Measurements from ENCODE around the gene ZFPM1. TPM values are rescaled to one million over a fixed set of nuclear protein-coding genes. Genes with fewer than 3 reads are reported as not detected.
"Not testable (repeated sequence)": the region's sequence is repeated elsewhere in the genome, so short reads cannot be mapped to it uniquely, and the experiment has no call there.

Gene ZFPM1
- total and polyA plus RNA-seq, 4 donors = 0.88 to 8.8 (median 3.0) TPM

GRCh38 chr16:88484505-88485365 is 31.7 kb downstream of the ZFPM1 start:
- no peak overlapping the region for H3K27ac ChIP-seq (ENCODE audit: low read depth in 1 of 2, low read length in 2 of 2)
- DNase-seq (no peak), ATAC-seq (ENCODE audit: low FRiP score) (no peak)
- H3K4me1 ChIP-seq (ENCODE audit: control insufficient read depth in 1 of 2, insufficient read depth in 2 of 2, low read length in 2 of 2) = no peaks in the 10 kb centered on the region
- WGBS, 2 donors = 90 to 92% methylated on average over 35 to 36 of the region's 36 CpGs
- H3K9me3 ChIP-seq (ENCODE audit: control insufficient read depth, low read length) = no peaks in the 10 kb centered on the region
- intact Hi-C loops (cut with DNase I) = no loop called here
- no peak overlapping the region for H3K4me3 ChIP-seq (ENCODE audit: low read length in 2 of 2)
- no peaks in the 10 kb centered on the region for H3K27me3 ChIP-seq (ENCODE audit: control insufficient read depth in 1 of 2, insufficient read depth in 2 of 2, low read length in 1 of 2)
- no peaks in the 10 kb centered on the region for H3K36me3 ChIP-seq (ENCODE audit: control insufficient read depth in 1 of 2, insufficient read depth in 2 of 2, low read length in 1 of 2)

DNA sequence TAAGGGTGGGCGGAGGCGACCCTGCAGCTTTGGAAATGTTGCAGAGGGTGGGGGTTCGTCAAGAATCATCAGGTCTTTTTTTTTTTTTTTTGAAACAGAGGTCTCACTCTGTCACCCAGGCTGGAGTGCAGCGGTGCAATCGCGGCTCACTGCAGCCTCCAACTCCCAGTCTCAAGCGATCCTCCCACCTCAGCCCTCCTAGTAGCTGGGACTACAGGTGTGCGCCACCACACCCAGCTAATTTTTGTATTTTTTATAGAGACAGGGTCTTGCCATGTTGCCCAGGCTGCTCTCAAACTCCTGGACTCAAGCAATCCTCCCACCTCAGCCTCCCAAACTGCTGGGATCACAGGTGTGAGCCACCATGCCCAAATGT is 32.3 kb downstream of the ZFPM1 start:
- H3K9me3 ChIP-seq (ENCODE audit: control insufficient read depth, low read length); intact Hi-C loops (cut with DNase I); DNase-seq; H3K27me3 ChIP-seq (ENCODE audit: control insufficient read depth in 1 of 2, insufficient read depth in 2 of 2, low read length in 1 of 2); H3K4me3 ChIP-seq (ENCODE audit: low read length in 2 of 2); H3K4me1 ChIP-seq (ENCODE audit: control insufficient read depth in 1 of 2, insufficient read depth in 2 of 2, low read length in 2 of 2); ATAC-seq (ENCODE audit: low FRiP score); H3K36me3 ChIP-seq (ENCODE audit: control insufficient read depth in 1 of 2, insufficient read depth in 2 of 2, low read length in 1 of 2); H3K27ac ChIP-seq (ENCODE audit: low read depth in 1 of 2, low read length in 2 of 2): not testable (repeated sequence)
- WGBS, 2 donors = 97% methylated on average over 7 to 8 of the region's 8 CpGs

- Histone ChIP-seq H3K36me3 (ENCODE audit: control insufficient read depth in 1 of 2, insufficient read depth in 2 of 2, low read length in 1 of 2) (no peaks in the 10 kb centered on the region), H3K27me3 (ENCODE audit: control insufficient read depth in 1 of 2, insufficient read depth in 2 of 2, low read length in 1 of 2) (no peaks in the 10 kb centered on the region), H3K9me3 (ENCODE audit: control insufficient read depth, low read length) (no peaks in the 10 kb centered on the region), H3K4me1 (ENCODE audit: control insufficient read depth in 1 of 2, insufficient read depth in 2 of 2, low read length in 2 of 2) (no peaks in the 10 kb centered on the region), H3K4me3 (ENCODE audit: low read length in 2 of 2) (no peak overlapping the region), H3K27ac (ENCODE audit: low read depth in 1 of 2, low read length in 2 of 2) (no peak overlapping the region)
- 96% methylated on average over 6 of the region's 6 CpGs for WGBS, 2 donors
- intact Hi-C loops (cut with DNase I) = no loop called here
- no peak for ATAC-seq (ENCODE audit: low FRiP score)
- DNase-seq = no peak
Observed at GRCh38 chr16:88486398-88487123, 33.5 kb downstream of the ZFPM1 start.

- intact Hi-C loops (cut with DNase I) = no loop called here
- Histone ChIP-seq H3K4me1 (ENCODE audit: control insufficient read depth in 1 of 2, insufficient read depth in 2 of 2, low read length in 2 of 2) (no peaks in the 10 kb centered on the region), H3K36me3 (ENCODE audit: control insufficient read depth in 1 of 2, insufficient read depth in 2 of 2, low read length in 1 of 2) (no peaks in the 10 kb centered on the region), H3K9me3 (ENCODE audit: control insufficient read depth, low read length) (no peaks in the 10 kb centered on the region), H3K27me3 (ENCODE audit: control insufficient read depth in 1 of 2, insufficient read depth in 2 of 2, low read length in 1 of 2) (no peaks in the 10 kb centered on the region), H3K27ac (ENCODE audit: low read depth in 1 of 2, low read length in 2 of 2) (no peak overlapping the region), H3K4me3 (ENCODE audit: low read length in 2 of 2) (no peak overlapping the region)
- DNase-seq (no peak), ATAC-seq (ENCODE audit: low FRiP score) (no peak)
- WGBS, 2 donors = 83 to 90% methylated on average over 3 of the region's 3 CpGs
Observed at GRCh38 chr16:88487124-88487432, 34.0 kb downstream of the ZFPM1 start.

- 74 to 77% methylated on average over 54 of the region's 54 CpGs for WGBS, 2 donors
Observed at GRCh38 chr16:88487920-88488851, 35.1 kb downstream of the ZFPM1 start.

GRCh38 chr16:88489163-88489741 is 36.2 kb downstream of the ZFPM1 start:
- Histone ChIP-seq H3K4me1 (ENCODE audit: control insufficient read depth in 1 of 2, insufficient read depth in 2 of 2, low read length in 2 of 2) (no peaks in the 10 kb centered on the region), H3K27me3 (ENCODE audit: control insufficient read depth in 1 of 2, insufficient read depth in 2 of 2, low read length in 1 of 2) (no peaks in the 10 kb centered on the region), H3K4me3 (ENCODE audit: low read length in 2 of 2) (no peak overlapping the region), H3K36me3 (ENCODE audit: control insufficient read depth in 1 of 2, insufficient read depth in 2 of 2, low read length in 1 of 2) (no peaks in the 10 kb centered on the region), H3K9me3 (ENCODE audit: control insufficient read depth, low read length) (no peaks in the 10 kb centered on the region), H3K27ac (ENCODE audit: low read depth in 1 of 2, low read length in 2 of 2) (no peak overlapping the region)
- WGBS, 2 donors = 86 to 88% methylated on average over 21 to 24 of the region's 24 CpGs
- intact Hi-C loops (cut with DNase I) = no loop called here
- DNase-seq = no peak
- ATAC-seq (ENCODE audit: low FRiP score) = peak; percentile 3

More at GRCh38 chr16:88487920-88488851, 35.1 kb downstream of the ZFPM1 start:
- DNase-seq (no peak), ATAC-seq (ENCODE audit: low FRiP score) (no peak)
- Histone ChIP-seq H3K4me3 (ENCODE audit: low read length in 2 of 2) (no peak overlapping the region), H3K4me1 (ENCODE audit: control insufficient read depth in 1 of 2, insufficient read depth in 2 of 2, low read length in 2 of 2) (no peaks in the 10 kb centered on the region), H3K9me3 (ENCODE audit: control insufficient read depth, low read length) (no peaks in the 10 kb centered on the region), H3K27me3 (ENCODE audit: control insufficient read depth in 1 of 2, insufficient read depth in 2 of 2, low read length in 1 of 2) (no peaks in the 10 kb centered on the region), H3K36me3 (ENCODE audit: control insufficient read depth in 1 of 2, insufficient read depth in 2 of 2, low read length in 1 of 2) (no peaks in the 10 kb centered on the region), H3K27ac (ENCODE audit: low read depth in 1 of 2, low read length in 2 of 2) (no peak overlapping the region)
- intact Hi-C loops (cut with DNase I) = no loop called here

- WGBS, 2 donors = 95 to 96% methylated on average over 26 of the region's 26 CpGs
- ATAC-seq (ENCODE audit: low FRiP score) = no peak
Observed at GRCh38 chr16:88491001-88491559, 38.0 kb downstream of the ZFPM1 start.

More at GRCh38 chr16:88491001-88491559, 38.0 kb downstream of the ZFPM1 start:
- DNase-seq = no peak
- H3K27me3 ChIP-seq (ENCODE audit: control insufficient read depth in 1 of 2, insufficient read depth in 2 of 2, low read length in 1 of 2) = no peaks in the 10 kb centered on the region
- intact Hi-C loops (cut with DNase I) = no loop called here
- H3K27ac ChIP-seq (ENCODE audit: low read depth in 1 of 2, low read length in 2 of 2) = no peak overlapping the region
- H3K4me1 ChIP-seq (ENCODE audit: control insufficient read depth in 1 of 2, insufficient read depth in 2 of 2, low read length in 2 of 2) = no peaks in the 10 kb centered on the region
- H3K9me3 ChIP-seq (ENCODE audit: control insufficient read depth, low read length) = no peaks in the 10 kb centered on the region
- H3K4me3 ChIP-seq (ENCODE audit: low read length in 2 of 2) = no peak overlapping the region
- H3K36me3 ChIP-seq (ENCODE audit: control insufficient read depth in 1 of 2, insufficient read depth in 2 of 2, low read length in 1 of 2) = no peaks in the 10 kb centered on the region
